WTC11 (cell line): ENCODE data around the gene SLC6A9. TPM values are rescaled to one million over a fixed set of nuclear protein-coding genes. Genes with fewer than 3 reads are reported as not detected.

Experiments
- ATAC-seq: fragments of 200-7000 bp; cut with Tn5 transposase; 2 replicates; pipeline ENCODE4 v1.10.0; 2021; ENCODE audit warnings: mild to moderate bottlenecking, moderate library complexity
- CTCF ChIA-PET: fragments of 300-600 bp; sonication (Branson Sonifier 250); formaldehyde crosslinking; loops from one replicate; lab custom pipeline; 2021; ENCODE audit warnings: antibody characterized with exemption; lab: Charles Lee
- POLR2A ChIA-PET: fragments of 350-600 bp; sonication (Branson Sonifier 250); formaldehyde crosslinking; loops from one replicate; lab custom pipeline; 2021; ENCODE audit warnings: antibody characterized with exemption; lab: Charles Lee
- DNase-seq: peaks from one replicate; pipeline ENCODE4 v3.0.0; 2021; ENCODE audit warnings: low spot score
- H3K27ac Mint-ChIP-seq: 2 replicates; pipeline ENCODE4 v1.8.0; 2021; ENCODE audit warnings: mixed read lengths
- H3K27me3 Mint-ChIP-seq: 2 replicates; pipeline ENCODE4 v1.8.0; 2021; ENCODE audit warnings: low read depth, mild to moderate bottlenecking, moderate library complexity, mixed read lengths
- H3K36me3 Mint-ChIP-seq: 2 replicates; pipeline ENCODE4 v1.8.0; 2021; ENCODE audit warnings: mixed read lengths
- H3K4me1 Mint-ChIP-seq: 2 replicates; pipeline ENCODE4 v1.8.0; 2022; ENCODE audit warnings: mixed read lengths
- H3K4me3 Mint-ChIP-seq: 2 replicates; pipeline ENCODE4 v1.8.0; 2021; ENCODE audit warnings: mild to moderate bottlenecking, moderate library complexity, mixed read lengths
- H3K9me3 Mint-ChIP-seq: 2 replicates; pipeline ENCODE4 v1.8.0; 2021; ENCODE audit warnings: mixed read lengths
- FOXJ3 ChIP-seq: sonication (generic); formaldehyde crosslinking; IDR thresholded peaks from 2 replicates; pipeline ENCODE4 v1.9.0; 2021; ENCODE audit warnings: missing genetic modification reagents, mild to moderate bottlenecking, borderline replicate concordance
- FOXP1 ChIP-seq: sonication (generic); formaldehyde crosslinking; IDR thresholded peaks from 2 replicates; pipeline ENCODE4 v1.8.0; 2022; ENCODE audit warnings: missing genetic modification reagents, mild to moderate bottlenecking, moderate library complexity, borderline replicate concordance
- NFATC4 ChIP-seq: fragments of 250-450 bp; sonication (Bioruptor Pico); IDR thresholded peaks from 2 replicates; pipeline ENCODE4 v1.9.0; 2021; ENCODE audit warnings: mild to moderate bottlenecking
- NFYB ChIP-seq: sonication (generic); formaldehyde crosslinking; conservative IDR thresholded peaks from 2 replicates; pipeline ENCODE4 v1.8.0; 2022; ENCODE audit warnings: low read depth, missing genetic modification reagents
- NR3C1 ChIP-seq: sonication (generic); formaldehyde crosslinking; conservative IDR thresholded peaks from 2 replicates; pipeline ENCODE4 v1.8.1; 2023; ENCODE audit warnings: low read depth, mild to moderate bottlenecking, missing genetic modification reagents
- SMAD3 ChIP-seq: sonication (generic); formaldehyde crosslinking; IDR thresholded peaks from 2 replicates; pipeline ENCODE4 v1.8.0; 2022; ENCODE audit warnings: missing genetic modification reagents, mild to moderate bottlenecking, borderline replicate concordance
- ZBTB21 ChIP-seq: sonication (generic); formaldehyde crosslinking; IDR thresholded peaks from 2 replicates; pipeline ENCODE4 v1.8.1; 2023; ENCODE audit warnings: mild to moderate bottlenecking, missing genetic modification reagents, borderline replicate concordance
- ZNF138 ChIP-seq: sonication (generic); formaldehyde crosslinking; conservative IDR thresholded peaks from 2 replicates; pipeline ENCODE4 v1.8.1; 2022; ENCODE audit warnings: mild to moderate bottlenecking, moderate library complexity, missing genetic modification reagents
- ZNF317 ChIP-seq: sonication (generic); formaldehyde crosslinking; IDR thresholded peaks from 2 replicates; pipeline ENCODE4 v1.8.1; 2023; ENCODE audit warnings: low read depth, mild to moderate bottlenecking, moderate library complexity, missing genetic modification reagents, borderline replicate concordance
- ZNF671 ChIP-seq: fragments of 250-450 bp; sonication (Bioruptor Pico); IDR thresholded peaks from 2 replicates; pipeline ENCODE4 v1.8.0; 2021; ENCODE audit warnings: mild to moderate bottlenecking
- total RNA-seq: library from RNA; stranded (reverse); gene quantifications from 3 replicates; pipeline ENCODE4 v1.2.3, GENCODE V29; 2021
- TF ChIP-seq, protein P1 (sequence below): sonication (generic); formaldehyde crosslinking; conservative IDR thresholded peaks from 2 replicates; pipeline ENCODE4 v1.8.1; 2022; ENCODE audit warnings: mild to moderate bottlenecking, missing genetic modification reagents
- TF ChIP-seq, protein P2 (sequence below): sonication (generic); formaldehyde crosslinking; IDR thresholded peaks from 2 replicates; pipeline ENCODE4 v1.8.0; 2022; ENCODE audit warnings: missing genetic modification reagents
- TF ChIP-seq, protein P3 (sequence below): fragments of 250-450 bp; sonication (Bioruptor Pico); IDR thresholded peaks from 2 replicates; pipeline ENCODE4 v2.1.2; 2022; ENCODE audit warnings: mild to moderate bottlenecking, moderate library complexity
- TF ChIP-seq, protein P4 (sequence below): sonication (generic); formaldehyde crosslinking; IDR thresholded peaks from 2 replicates; pipeline ENCODE4 v1.8.0; 2022; ENCODE audit warnings: mild to moderate bottlenecking, missing genetic modification reagents
- TF ChIP-seq, protein P5 (sequence below): sonication (generic); formaldehyde crosslinking; IDR thresholded peaks from 2 replicates; pipeline ENCODE4 v1.8.1; 2023; ENCODE audit warnings: mild to moderate bottlenecking, moderate library complexity, missing genetic modification reagents
- TF ChIP-seq, protein P6 (sequence below): fragments of 250-450 bp; sonication (Bioruptor Pico); IDR thresholded peaks from 2 replicates; pipeline ENCODE4 v1.9.0; 2021; ENCODE audit warnings: mild to moderate bottlenecking
- TF ChIP-seq, protein P7 (sequence below): fragments of 250-450 bp; sonication (Bioruptor Pico); IDR thresholded peaks from 2 replicates; pipeline ENCODE4 v1.9.0; 2021; ENCODE audit warnings: mild to moderate bottlenecking
- TF ChIP-seq, protein P8 (sequence below): sonication (generic); formaldehyde crosslinking; IDR thresholded peaks from 2 replicates; pipeline ENCODE4 v1.8.1; 2023; ENCODE audit warnings: mild to moderate bottlenecking, missing genetic modification reagents, moderate library complexity

The SLC6A9 gene
- total RNA-seq, 1 experiment from 2014 or later: 14.4 TPM

DNA sequence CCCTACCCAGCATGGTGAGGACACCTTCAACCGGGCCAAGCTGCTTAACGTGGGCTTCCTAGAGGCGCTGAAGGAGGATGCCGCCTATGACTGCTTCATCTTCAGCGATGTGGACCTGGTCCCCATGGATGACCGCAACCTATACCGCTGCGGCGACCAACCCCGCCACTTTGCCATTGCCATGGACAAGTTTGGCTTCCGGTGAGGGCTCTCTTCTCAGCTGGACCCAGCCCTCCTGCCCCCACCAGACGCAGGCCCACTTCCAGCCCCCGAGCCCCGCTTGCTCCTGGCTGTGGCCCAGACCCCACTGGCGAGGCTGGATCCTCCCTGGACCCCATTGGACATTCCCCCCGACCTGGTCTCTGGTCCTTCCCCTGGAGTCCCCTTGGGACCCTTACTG lies 46.4 kb downstream of the SLC6A9 start:
- ChIA-PET CTCF (interaction anchor here (0.6 to 2.2 kb wide), 2 partner anchors 50 to 222 kb away, joined by 4 to 5 read pairs; no protein-coding TSS in a partner anchor), POLR2A (no interaction called here)
- TF ChIP-seq FOXJ3 (CRISPR knock-in tag) (no peak), ZNF138 (CRISPR knock-in tag) (no peak)
- TF ChIP-seq, protein P1, sequence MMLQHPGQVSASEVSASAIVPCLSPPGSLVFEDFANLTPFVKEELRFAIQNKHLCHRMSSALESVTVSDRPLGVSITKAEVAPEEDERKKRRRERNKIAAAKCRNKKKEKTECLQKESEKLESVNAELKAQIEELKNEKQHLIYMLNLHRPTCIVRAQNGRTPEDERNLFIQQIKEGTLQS (CRISPR knock-in tag): no peak
- TF ChIP-seq, protein P2, sequence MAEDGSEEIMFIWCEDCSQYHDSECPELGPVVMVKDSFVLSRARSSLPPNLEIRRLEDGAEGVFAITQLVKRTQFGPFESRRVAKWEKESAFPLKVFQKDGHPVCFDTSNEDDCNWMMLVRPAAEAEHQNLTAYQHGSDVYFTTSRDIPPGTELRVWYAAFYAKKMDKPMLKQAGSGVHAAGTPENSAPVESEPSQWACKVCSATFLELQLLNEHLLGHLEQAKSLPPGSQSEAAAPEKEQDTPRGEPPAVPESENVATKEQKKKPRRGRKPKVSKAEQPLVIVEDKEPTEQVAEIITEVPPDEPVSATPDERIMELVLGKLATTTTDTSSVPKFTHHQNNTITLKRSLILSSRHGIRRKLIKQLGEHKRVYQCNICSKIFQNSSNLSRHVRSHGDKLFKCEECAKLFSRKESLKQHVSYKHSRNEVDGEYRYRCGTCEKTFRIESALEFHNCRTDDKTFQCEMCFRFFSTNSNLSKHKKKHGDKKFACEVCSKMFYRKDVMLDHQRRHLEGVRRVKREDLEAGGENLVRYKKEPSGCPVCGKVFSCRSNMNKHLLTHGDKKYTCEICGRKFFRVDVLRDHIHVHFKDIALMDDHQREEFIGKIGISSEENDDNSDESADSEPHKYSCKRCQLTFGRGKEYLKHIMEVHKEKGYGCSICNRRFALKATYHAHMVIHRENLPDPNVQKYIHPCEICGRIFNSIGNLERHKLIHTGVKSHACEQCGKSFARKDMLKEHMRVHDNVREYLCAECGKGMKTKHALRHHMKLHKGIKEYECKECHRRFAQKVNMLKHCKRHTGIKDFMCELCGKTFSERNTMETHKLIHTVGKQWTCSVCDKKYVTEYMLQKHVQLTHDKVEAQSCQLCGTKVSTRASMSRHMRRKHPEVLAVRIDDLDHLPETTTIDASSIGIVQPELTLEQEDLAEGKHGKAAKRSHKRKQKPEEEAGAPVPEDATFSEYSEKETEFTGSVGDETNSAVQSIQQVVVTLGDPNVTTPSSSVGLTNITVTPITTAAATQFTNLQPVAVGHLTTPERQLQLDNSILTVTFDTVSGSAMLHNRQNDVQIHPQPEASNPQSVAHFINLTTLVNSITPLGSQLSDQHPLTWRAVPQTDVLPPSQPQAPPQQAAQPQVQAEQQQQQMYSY (CRISPR knock-in tag): no peak
- no peak for DNase-seq
- Mint-ChIP-seq H3K27ac (no peak overlapping the region), H3K9me3 (no peaks in the 10 kb centered on the region), H3K36me3 (peaks cover 6% of the 10 kb centered on the region; the same call in 1 of the 2 replicates), H3K4me3 (no peak overlapping the region), H3K27me3 (peaks cover 4% of the 10 kb centered on the region), H3K4me1 (peaks cover 6% of the 10 kb centered on the region)
- no peak for ATAC-seq

DNA sequence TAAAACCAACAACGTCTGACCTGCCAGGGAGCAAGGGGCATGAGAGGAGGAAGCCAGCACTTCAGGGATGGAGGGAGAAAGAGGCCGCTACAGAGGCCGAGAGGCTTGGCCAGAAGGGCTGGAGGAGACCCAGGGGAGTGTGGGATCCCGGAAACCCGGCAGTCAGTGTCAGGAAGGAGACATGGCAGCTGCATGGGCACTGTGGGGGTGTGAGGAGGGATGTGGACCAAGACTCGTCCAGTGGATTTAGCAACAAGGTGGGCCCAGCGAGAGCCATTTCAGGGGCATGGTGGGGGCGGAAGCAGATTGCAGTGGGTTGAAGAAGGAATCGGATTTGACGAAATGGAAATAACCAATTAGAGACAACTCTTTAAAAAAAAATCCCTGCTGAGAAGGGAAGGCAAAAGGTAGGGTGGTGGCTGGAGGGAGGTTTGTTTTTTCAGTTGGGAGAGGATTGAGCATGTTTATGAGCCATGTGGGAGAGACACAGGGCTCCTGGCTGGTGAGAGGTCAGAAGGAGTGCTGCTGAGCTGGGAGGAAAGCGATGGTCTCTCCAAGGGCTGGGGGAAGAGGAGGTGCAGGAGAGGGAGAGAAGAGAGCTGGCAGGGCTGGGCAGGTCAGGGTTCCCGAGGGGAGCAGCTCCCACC lies 47.9 kb downstream of the SLC6A9 start:
- peaks cover 4% of the 10 kb centered on the region for H3K27me3 Mint-ChIP-seq
- ChIA-PET CTCF (interaction anchor here (2.2 kb wide), 1 partner anchor 49 kb away, joined by 5 read pairs; no protein-coding TSS in a partner anchor), POLR2A (no interaction called here)
- H3K36me3 Mint-ChIP-seq: peaks cover 7% of the 10 kb centered on the region; the same call in 1 of the 2 replicates
- H3K4me3 Mint-ChIP-seq: no peak overlapping the region
- DNase-seq: no peak
- H3K4me1 Mint-ChIP-seq: peaks cover 10% of the 10 kb centered on the region
- no peaks in the 10 kb centered on the region for H3K9me3 Mint-ChIP-seq
- H3K27ac Mint-ChIP-seq: 0 out of 2 replicates have a peak overlapping the region, but pooled peaks have one; percentile 27
- no peak for ATAC-seq
- TF ChIP-seq, protein P3, sequence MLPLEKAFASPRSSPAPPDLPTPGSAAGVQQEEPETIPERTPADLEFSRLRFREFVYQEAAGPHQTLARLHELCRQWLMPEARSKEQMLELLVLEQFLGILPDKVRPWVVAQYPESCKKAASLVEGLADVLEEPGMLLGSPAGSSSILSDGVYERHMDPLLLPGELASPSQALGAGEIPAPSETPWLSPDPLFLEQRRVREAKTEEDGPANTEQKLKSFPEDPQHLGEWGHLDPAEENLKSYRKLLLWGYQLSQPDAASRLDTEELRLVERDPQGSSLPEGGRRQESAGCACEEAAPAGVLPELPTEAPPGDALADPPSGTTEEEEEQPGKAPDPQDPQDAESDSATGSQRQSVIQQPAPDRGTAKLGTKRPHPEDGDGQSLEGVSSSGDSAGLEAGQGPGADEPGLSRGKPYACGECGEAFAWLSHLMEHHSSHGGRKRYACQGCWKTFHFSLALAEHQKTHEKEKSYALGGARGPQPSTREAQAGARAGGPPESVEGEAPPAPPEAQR (CRISPR knock-in tag): no peak
- no peak for TF ChIP-seq ZNF317 (CRISPR knock-in tag)
- TF ChIP-seq, protein P4, sequence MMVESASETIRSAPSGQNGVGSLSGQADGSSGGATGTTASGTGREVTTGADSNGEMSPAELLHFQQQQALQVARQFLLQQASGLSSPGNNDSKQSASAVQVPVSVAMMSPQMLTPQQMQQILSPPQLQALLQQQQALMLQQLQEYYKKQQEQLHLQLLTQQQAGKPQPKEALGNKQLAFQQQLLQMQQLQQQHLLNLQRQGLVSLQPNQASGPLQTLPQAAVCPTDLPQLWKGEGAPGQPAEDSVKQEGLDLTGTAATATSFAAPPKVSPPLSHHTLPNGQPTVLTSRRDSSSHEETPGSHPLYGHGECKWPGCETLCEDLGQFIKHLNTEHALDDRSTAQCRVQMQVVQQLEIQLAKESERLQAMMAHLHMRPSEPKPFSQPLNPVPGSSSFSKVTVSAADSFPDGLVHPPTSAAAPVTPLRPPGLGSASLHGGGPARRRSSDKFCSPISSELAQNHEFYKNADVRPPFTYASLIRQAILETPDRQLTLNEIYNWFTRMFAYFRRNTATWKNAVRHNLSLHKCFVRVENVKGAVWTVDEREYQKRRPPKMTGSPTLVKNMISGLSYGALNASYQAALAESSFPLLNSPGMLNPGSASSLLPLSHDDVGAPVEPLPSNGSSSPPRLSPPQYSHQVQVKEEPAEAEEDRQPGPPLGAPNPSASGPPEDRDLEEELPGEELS (CRISPR knock-in tag): no peak
- no peak for TF ChIP-seq NR3C1
- no peak for TF ChIP-seq ZNF671 (CRISPR knock-in tag)
- TF ChIP-seq, protein P5, sequence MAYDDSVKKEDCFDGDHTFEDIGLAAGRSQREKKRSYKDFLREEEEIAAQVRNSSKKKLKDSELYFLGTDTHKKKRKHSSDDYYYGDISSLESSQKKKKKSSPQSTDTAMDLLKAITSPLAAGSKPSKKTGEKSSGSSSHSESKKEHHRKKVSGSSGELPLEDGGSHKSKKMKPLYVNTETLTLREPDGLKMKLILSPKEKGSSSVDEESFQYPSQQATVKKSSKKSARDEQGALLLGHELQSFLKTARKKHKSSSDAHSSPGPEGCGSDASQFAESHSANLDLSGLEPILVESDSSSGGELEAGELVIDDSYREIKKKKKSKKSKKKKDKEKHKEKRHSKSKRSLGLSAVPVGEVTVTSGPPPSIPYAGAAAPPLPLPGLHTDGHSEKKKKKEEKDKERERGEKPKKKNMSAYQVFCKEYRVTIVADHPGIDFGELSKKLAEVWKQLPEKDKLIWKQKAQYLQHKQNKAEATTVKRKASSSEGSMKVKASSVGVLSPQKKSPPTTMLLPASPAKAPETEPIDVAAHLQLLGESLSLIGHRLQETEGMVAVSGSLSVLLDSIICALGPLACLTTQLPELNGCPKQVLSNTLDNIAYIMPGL (CRISPR knock-in tag): no peak
- TF ChIP-seq NFYB (CRISPR knock-in tag): no peak
- TF ChIP-seq NFATC4 (CRISPR knock-in tag): no peak
- TF ChIP-seq ZBTB21 (CRISPR knock-in tag): no peak
- TF ChIP-seq FOXP1 (CRISPR knock-in tag): no peak
- TF ChIP-seq, protein P6, sequence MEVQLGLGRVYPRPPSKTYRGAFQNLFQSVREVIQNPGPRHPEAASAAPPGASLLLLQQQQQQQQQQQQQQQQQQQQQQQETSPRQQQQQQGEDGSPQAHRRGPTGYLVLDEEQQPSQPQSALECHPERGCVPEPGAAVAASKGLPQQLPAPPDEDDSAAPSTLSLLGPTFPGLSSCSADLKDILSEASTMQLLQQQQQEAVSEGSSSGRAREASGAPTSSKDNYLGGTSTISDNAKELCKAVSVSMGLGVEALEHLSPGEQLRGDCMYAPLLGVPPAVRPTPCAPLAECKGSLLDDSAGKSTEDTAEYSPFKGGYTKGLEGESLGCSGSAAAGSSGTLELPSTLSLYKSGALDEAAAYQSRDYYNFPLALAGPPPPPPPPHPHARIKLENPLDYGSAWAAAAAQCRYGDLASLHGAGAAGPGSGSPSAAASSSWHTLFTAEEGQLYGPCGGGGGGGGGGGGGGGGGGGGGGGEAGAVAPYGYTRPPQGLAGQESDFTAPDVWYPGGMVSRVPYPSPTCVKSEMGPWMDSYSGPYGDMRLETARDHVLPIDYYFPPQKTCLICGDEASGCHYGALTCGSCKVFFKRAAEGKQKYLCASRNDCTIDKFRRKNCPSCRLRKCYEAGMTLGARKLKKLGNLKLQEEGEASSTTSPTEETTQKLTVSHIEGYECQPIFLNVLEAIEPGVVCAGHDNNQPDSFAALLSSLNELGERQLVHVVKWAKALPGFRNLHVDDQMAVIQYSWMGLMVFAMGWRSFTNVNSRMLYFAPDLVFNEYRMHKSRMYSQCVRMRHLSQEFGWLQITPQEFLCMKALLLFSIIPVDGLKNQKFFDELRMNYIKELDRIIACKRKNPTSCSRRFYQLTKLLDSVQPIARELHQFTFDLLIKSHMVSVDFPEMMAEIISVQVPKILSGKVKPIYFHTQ (CRISPR knock-in tag): no peak
- TF ChIP-seq, protein P7, sequence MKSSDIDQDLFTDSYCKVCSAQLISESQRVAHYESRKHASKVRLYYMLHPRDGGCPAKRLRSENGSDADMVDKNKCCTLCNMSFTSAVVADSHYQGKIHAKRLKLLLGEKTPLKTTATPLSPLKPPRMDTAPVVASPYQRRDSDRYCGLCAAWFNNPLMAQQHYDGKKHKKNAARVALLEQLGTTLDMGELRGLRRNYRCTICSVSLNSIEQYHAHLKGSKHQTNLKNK (CRISPR knock-in tag): no peak
- TF ChIP-seq, protein P8, sequence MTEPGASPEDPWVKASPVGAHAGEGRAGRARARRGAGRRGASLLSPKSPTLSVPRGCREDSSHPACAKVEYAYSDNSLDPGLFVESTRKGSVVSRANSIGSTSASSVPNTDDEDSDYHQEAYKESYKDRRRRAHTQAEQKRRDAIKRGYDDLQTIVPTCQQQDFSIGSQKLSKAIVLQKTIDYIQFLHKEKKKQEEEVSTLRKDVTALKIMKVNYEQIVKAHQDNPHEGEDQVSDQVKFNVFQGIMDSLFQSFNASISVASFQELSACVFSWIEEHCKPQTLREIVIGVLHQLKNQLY (CRISPR knock-in tag): no peak
- no peak for TF ChIP-seq SMAD3 (CRISPR knock-in tag)
